ENCODE results near the gene RNF187. TPM values are rescaled to one million over a fixed set of nuclear protein-coding genes. Genes with fewer than 3 reads are reported as not detected.

The RNF187 gene
- total RNA-seq, 6 experiments from 2014 or later, result 43.9 to 66.6 (median 56.3) TPM

GRCh38 chr1:228450200-228450599, 37.0 kb upstream of the RNF187 start:
- H3K9me3 ChIP-seq, result no peaks in the 10 kb centered on the region
- H3K27ac ChIP-seq, result no peak overlapping the region
- 40% methylated on average over 2 of the region's 11 CpGs for WGBS (ENCODE audit: insufficient coverage, low coverage, low lambda C conversion rate, missing lambda C conversion rate)
- DNase-seq, result no peak
- TF ChIP-seq POLR2A (IDR thresholded peaks at IDR 0.05) (no peak), CTCF (IDR thresholded peaks at IDR 0.05) (no peak)
- peaks cover 0 to 7% of the 10 kb centered on the region in 2 donors for H3K27me3 ChIP-seq
- H3K36me3 ChIP-seq, result no peaks in the 10 kb centered on the region
- intact Hi-C loops (cut with DNase I), result no loop called here
- ATAC-seq, result no peak
- H3K4me3 ChIP-seq, result no peak overlapping the region
- peaks cover 0 to 4% (median 0%) of the 10 kb centered on the region in 4 donors for H3K4me1 ChIP-seq

- Histone ChIP-seq H3K27me3 (no peaks in the 10 kb centered on the region), H3K27ac (no peak overlapping the region), H3K36me3 (no peaks in the 10 kb centered on the region), H3K9me3 (no peaks in the 10 kb centered on the region), H3K4me1 (peaks cover 0 to 5% (median 0%) of the 10 kb centered on the region in 4 donors), H3K4me3 (no peak overlapping the region)
- DNase-seq (peak in 2 of 3 donors; percentile 36 to 55), ATAC-seq (peak in 2 of 4 donors; percentile 35 to 86)
- intact Hi-C loops (cut with DNase I), result no loop called here
- 40% methylated on average over 3 of the region's 10 CpGs for WGBS (ENCODE audit: insufficient coverage, low coverage, low lambda C conversion rate, missing lambda C conversion rate)
- TF ChIP-seq POLR2A (IDR thresholded peaks at IDR 0.05), result no peak
- TF ChIP-seq CTCF (IDR thresholded peaks at IDR 0.05), result no peak
Observed at GRCh38 chr1:228452194-228453021, 34.8 kb upstream of the RNF187 start.

GRCh38 chr1:228453022-228453560, 34.1 kb upstream of the RNF187 start:
- no peak for DNase-seq
- intact Hi-C loops (cut with DNase I), result no loop called here
- TF ChIP-seq CTCF (IDR thresholded peaks at IDR 0.05) (no peak), POLR2A (IDR thresholded peaks at IDR 0.05) (no peak)
- ATAC-seq, result no peak
- no peaks in the 10 kb centered on the region for H3K9me3 ChIP-seq
- no peaks in the 10 kb centered on the region for H3K36me3 ChIP-seq
- WGBS (ENCODE audit: insufficient coverage, low coverage, low lambda C conversion rate, missing lambda C conversion rate), result 37% methylated on average over 3 of the region's 10 CpGs
- peaks cover 0 to 5% (median 0%) of the 10 kb centered on the region in 4 donors for H3K4me1 ChIP-seq
- no peaks in the 10 kb centered on the region for H3K27me3 ChIP-seq
- H3K4me3 ChIP-seq, result no peak overlapping the region
- no peak overlapping the region for H3K27ac ChIP-seq

GRCh38 chr1:228453614-228454013, 33.6 kb upstream of the RNF187 start:
- no CpG with 5 or more reads among the region's 3 CpGs for WGBS (ENCODE audit: insufficient coverage, low coverage, low lambda C conversion rate, missing lambda C conversion rate)
- no peak for ATAC-seq
- no peak overlapping the region for H3K27ac ChIP-seq
- no peak overlapping the region for H3K4me3 ChIP-seq
- no peak for TF ChIP-seq CTCF (IDR thresholded peaks at IDR 0.05)
- no peak for TF ChIP-seq POLR2A (IDR thresholded peaks at IDR 0.05)
- no peaks in the 10 kb centered on the region for H3K9me3 ChIP-seq
- H3K4me1 ChIP-seq, result peaks cover 0 to 5% (median 0%) of the 10 kb centered on the region in 4 donors
- no peak for DNase-seq
- H3K36me3 ChIP-seq, result no peaks in the 10 kb centered on the region
- H3K27me3 ChIP-seq, result no peaks in the 10 kb centered on the region
- intact Hi-C loops (cut with DNase I), result no loop called here
